Ovary (tissue), 9 donors: ENCODE data around the gene CAPN8. TPM values are rescaled to one million over a fixed set of nuclear protein-coding genes. Genes with fewer than 3 reads are reported as not detected.

Source experiments
- DNase-seq, 5 donors: peaks; one replicate each; pipeline ENCODE4 v3.0.0-alpha.2; 2019 to 2020
- H3K27ac ChIP-seq, 2 donors: fragments of 200-600 bp; one replicate each; pipeline versions ENCODE4 v1.5.1 to v1.8.0; 2019 to 2022
- H3K27me3 ChIP-seq: fragments of 200-600 bp; one replicate; pipeline ENCODE4 v1.8.0; 2022
- H3K36me3 ChIP-seq: fragments of 200-600 bp; sonication (generic); one replicate; pipeline ENCODE4 v1.5.1; 2019
- H3K4me1 ChIP-seq: one replicate; pipeline ENCODE4 v1.8.1; 2013; ENCODE audit warnings: mild to moderate bottlenecking, moderate library complexity; ENCODE audit not compliant: insufficient read depth
- H3K4me3 ChIP-seq: fragments of 200-600 bp; sonication (generic); one replicate; pipeline ENCODE4 v1.5.1; 2017
- H3K9me3 ChIP-seq, 2 donors: fragments of 200-600 bp in 1 of 2; sonication (generic) in 1 of 2; one replicate each; pipeline versions ENCODE4 v1.5.1 to v1.8.1; 2013 to 2019; ENCODE audit warnings: mild to moderate bottlenecking in 1 of 2, moderate library complexity in 1 of 2
- CTCF ChIP-seq, 3 donors: fragments of 450-650 bp in 2 of 3; fragments of 200-600 bp in 1 of 3; IDR thresholded peaks; one replicate each; pipeline versions ENCODE4 v1.5.1 to v1.8.0; 2016 to 2022; ENCODE audit warnings: antibody characterized with exemption in 3 of 3, mild to moderate bottlenecking in 1 of 3
- EP300 ChIP-seq: sonication (generic); formaldehyde crosslinking; IDR thresholded peaks from one replicate; pipeline ENCODE4 v1.6.1; 2017; ENCODE audit warnings: antibody characterized with exemption
- POLR2A ChIP-seq: fragments of 450-650 bp; IDR thresholded peaks from one replicate; pipeline ENCODE4 v1.6.1; 2017; ENCODE audit warnings: antibody characterized with exemption, mild to moderate bottlenecking, moderate library complexity
- WGBS, 3 donors: extraction: QIAGEN DNeasy Blood & Tissue Kit in 1 of 3; methylation state at CpG; one replicate each; pipeline versions ENCODE4 v1.1.5 to v1.1.7; 2013 to 2017; 5-methylcytosine and 5-hydroxymethylcytosine counted together
- intact Hi-C, 4 donors: fragments of 100-400 bp; cut with DNase I; formaldehyde crosslinking; loops; one replicate each; pipeline versions ENCODE4 v1.11.0 to v1.15.1; 2022 to 2023
- polyA plus RNA-seq, 2 donors: library from polyadenylated mRNA; stranded (reverse); fragments of 200-250 nt in 1 of 2; fragments of 350-450 nt in 1 of 2; fragmentation: Illumina TruSeq in 1 of 2; extraction: RNeasy Lipid Tissue Mini Kit (QIAGEN cat#74804) in 1 of 2; gene quantifications; one replicate each; pipeline ENCODE4 v1.2.3, GENCODE V29; 2013 to 2014
- total RNA-seq, 7 donors: library from RNA; depleted of rRNA in 2 of 7; stranded (reverse); fragments of >200 nt in 2 of 7; fragmentation: NEBNext Ultra II Directional in 3 of 7; extraction: Animal tissue kit (Norgen Biotek cat#: 25700) in 3 of 7; gene quantifications; one replicate each; pipeline versions ENCODE4 v1.1.0 to v1.2.4, GENCODE V29; 2016 to 2023
- donor health status: DM: no; HTN: no; CAD: no; lungs with moderate emphysema.
- donor health status: DM: no; HTN: no; CAD: no.
- donor health status: Bipolar disorder and iron deficiency.
- donor health status: DM: yes; HTN: yes; CAD: no.
- donor health status: DM: no; HTN: no; CAD: no.
- donor health status: DM: yes; HTN: yes; CAD: no.

CAPN8 gene
- total and polyA plus RNA-seq, 9 donors: 0.10 to 4.4 (median 0.88) TPM; not detected in 2

GRCh38 chr1:223710179-223711133 is 45.0 kb upstream of the CAPN8 start:
- intact Hi-C loops: loop anchor here in 1 of 4 donors (10.0 kb wide), 1 partner anchor 134 kb away; the partner anchor contains the start of gene TP53BP2
- Histone ChIP-seq H3K4me1 (peaks cover 24% of the 10 kb centered on the region), H3K36me3 (no peaks in the 10 kb centered on the region), H3K4me3 (no peak overlapping the region), H3K9me3 (no peaks in the 10 kb centered on the region), H3K27me3 (no peaks in the 10 kb centered on the region), H3K27ac (no peak overlapping the region)
- TF ChIP-seq POLR2A (no peak), EP300 (no peak), CTCF (IDR thresholded peaks at IDR 0.05) (no peak)
- WGBS, 3 donors: 87 to 93% (median 93%) methylated on average over 12 of the region's 12 CpGs
- DNase-seq: no peak

- Histone ChIP-seq H3K27ac (no peak overlapping the region), H3K4me3 (no peak overlapping the region), H3K36me3 (no peaks in the 10 kb centered on the region), H3K4me1 (peaks cover 26% of the 10 kb centered on the region), H3K9me3 (no peaks in the 10 kb centered on the region), H3K27me3 (no peaks in the 10 kb centered on the region)
- intact Hi-C loops: loop anchor here in 1 of 4 donors (2.0 kb wide), 1 partner anchor 39 kb away; no protein-coding TSS in a partner anchor
- no peak for DNase-seq
- WGBS, 3 donors: 40 to 50% (median 49%) methylated on average over 3 of the region's 3 CpGs
- no peak for TF ChIP-seq POLR2A
- no peak for TF ChIP-seq EP300
- no peak for TF ChIP-seq CTCF (IDR thresholded peaks at IDR 0.05)
Measured at GRCh38 chr1:223709598-223709997, 44.1 kb upstream of the CAPN8 start.

- H3K4me3 ChIP-seq: no peak overlapping the region
- DNase-seq: no peak
- H3K27ac ChIP-seq: no peak overlapping the region
- H3K27me3 ChIP-seq: no peaks in the 10 kb centered on the region
- 92 to 94% (median 93%) methylated on average over 3 of the region's 3 CpGs for WGBS, 3 donors
- intact Hi-C loops: loop anchor here in 1 of 4 donors (2.0 kb wide), 1 partner anchor 40 kb away; no protein-coding TSS in a partner anchor
- H3K4me1 ChIP-seq: peaks cover 24% of the 10 kb centered on the region
- no peaks in the 10 kb centered on the region for H3K9me3 ChIP-seq
- no peak for TF ChIP-seq EP300
- TF ChIP-seq POLR2A: no peak
- no peak for TF ChIP-seq CTCF (IDR thresholded peaks at IDR 0.05)
- H3K36me3 ChIP-seq: no peaks in the 10 kb centered on the region
Measured at GRCh38 chr1:223708651-223709268, 43.3 kb upstream of the CAPN8 start.

GRCh38 chr1:223708001-223708359 is 42.5 kb upstream of the CAPN8 start:
- Histone ChIP-seq H3K27ac (peak overlapping the region; percentile 63 to 73), H3K4me1 (peaks cover 19% of the 10 kb centered on the region), H3K4me3 (no peak overlapping the region), H3K36me3 (no peaks in the 10 kb centered on the region), H3K27me3 (no peaks in the 10 kb centered on the region), H3K9me3 (no peaks in the 10 kb centered on the region)
- DNase-seq: no peak
- no peak for TF ChIP-seq EP300
- no peak for TF ChIP-seq CTCF (IDR thresholded peaks at IDR 0.05)
- no peak for TF ChIP-seq POLR2A
- 62 to 71% (median 69%) methylated on average over 5 of the region's 5 CpGs for WGBS, 3 donors
- intact Hi-C loops: loop anchor here in 1 of 4 donors (2.0 kb wide), 1 partner anchor 41 kb away; no protein-coding TSS in a partner anchor
